HG03354 (cell line): ENCODE results near the gene ETNK2.
"Not testable (repeated sequence)": the region's sequence is repeated elsewhere in the genome, so short reads cannot be mapped to it uniquely, and the experiment has no call there.

ENCODE experiments used
- ATAC-seq: cut with Tn5 transposase; IDR thresholded peaks from one replicate; pipeline ENCODE4 v1.9.1; 2021; ENCODE audit warnings: mild to moderate bottlenecking; ENCODE audit not compliant: unreplicated experiment, poor library complexity, severe bottlenecking

ETNK2 gene

DNA sequence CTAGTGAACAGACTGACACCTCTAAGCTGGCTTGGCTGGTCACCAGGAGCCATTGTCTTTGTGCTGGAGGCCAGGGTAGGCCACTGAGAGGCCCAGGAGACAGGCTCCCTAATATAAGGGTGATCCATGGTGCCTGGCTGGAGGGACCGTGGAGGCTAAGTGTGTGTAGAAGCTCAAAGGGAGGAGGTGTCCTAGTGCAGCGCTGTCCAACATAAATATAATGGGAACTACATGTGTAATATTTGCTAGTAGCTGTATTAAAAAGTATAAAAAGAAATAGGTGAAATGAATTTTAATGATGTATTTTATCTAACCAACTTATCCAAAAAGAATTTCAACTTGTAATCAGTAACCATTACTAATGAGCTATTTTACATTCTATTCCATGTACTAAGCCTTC is 44.0 kb downstream of the ETNK2 start:
- ATAC-seq, result no peak

DNA sequence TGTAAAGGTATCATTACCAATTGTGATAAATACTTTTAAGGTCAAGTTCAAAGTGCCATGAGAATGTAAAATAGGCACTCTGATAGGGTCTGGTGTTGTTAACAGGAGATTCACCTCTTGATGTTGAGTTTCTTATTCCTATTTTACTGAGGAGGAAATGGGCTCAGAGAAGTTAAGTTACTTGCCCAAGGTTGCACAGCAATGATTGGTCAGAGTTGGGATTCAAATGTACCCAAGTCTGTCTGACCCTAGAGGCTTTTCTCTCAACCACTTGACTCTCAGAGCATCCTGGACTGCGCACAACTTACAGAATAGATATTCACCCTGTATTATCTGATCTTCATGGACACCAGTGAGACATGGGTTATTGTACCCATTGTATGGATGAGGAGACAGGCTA is 45.0 kb downstream of the ETNK2 start:
- no peak for ATAC-seq

DNA sequence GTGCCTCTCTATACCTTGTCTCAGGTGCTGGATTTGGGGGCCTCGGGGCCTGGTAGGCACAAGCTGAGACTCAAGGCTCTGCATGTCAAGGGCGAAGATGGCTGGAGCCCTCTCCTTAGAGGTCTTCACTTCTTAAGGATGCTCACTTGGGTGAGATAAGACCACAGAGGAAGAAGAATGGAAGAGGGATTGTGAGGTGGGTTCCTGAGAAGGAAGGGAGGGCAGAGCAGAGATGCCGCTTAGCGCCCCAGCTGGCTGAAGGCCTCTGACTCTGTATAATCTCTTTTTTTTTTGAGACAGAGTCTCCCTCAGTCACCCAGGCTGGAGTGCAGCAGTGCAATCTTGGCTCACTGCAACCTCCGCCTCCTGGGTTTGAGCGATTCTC is 46.7 kb downstream of the ETNK2 start:
- ATAC-seq, result no peak

DNA sequence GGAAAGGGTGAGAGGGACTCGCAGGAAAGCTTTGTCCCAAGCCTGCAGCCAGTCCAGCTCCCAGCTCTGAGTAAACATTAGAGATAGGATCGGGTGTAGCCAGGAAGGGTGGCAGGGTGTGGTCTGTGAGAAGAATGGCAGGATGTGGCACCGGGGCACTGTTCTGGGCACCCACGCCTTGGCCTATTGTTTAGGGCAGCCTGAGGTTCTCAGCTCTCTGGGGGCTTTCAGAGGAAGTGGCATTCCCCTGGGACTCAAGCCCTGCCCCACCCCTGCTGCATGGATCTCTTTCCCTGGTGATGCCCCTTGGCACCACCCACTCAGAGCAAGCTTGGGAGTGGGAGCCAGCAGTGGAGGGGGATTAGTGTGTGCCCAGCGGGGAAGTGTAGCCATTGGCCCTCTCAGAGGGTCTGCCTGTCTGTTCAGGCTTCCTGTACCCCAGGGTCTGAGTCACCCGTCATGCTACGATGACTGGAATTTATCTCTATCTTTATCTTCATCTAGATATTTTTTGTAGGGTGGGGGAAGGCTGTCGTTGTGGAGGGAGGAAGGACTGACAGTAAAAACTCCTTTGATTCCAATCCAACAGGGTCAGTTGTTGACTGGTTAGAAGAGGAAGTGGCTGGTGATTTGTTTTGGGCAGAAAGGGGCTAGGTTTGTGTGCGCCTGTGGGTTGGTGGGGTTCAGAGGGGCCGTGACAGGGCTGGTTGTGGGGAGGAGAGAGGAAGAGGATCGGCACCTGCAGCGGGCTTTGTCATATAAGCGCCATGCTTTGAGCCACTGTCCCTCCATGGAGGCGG is 47.3 kb downstream of the ETNK2 start:
- no peak for ATAC-seq

DNA sequence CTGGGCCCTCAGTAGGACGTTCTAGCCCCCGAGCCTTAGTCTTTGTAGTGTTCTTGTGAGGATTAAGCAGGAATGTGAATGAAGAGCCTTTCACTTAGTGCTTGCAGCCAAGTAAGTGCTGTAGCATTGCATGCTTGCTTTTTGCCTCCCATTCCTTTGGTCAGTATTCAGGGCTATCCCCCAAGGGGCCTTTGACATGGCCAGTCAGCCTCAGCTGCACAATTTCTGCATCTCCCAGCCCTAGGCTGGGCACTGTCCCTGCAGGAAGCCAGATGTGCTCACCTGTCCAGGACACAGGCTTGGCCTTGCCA is 48.5 kb downstream of the ETNK2 start:
- no peak for ATAC-seq

DNA sequence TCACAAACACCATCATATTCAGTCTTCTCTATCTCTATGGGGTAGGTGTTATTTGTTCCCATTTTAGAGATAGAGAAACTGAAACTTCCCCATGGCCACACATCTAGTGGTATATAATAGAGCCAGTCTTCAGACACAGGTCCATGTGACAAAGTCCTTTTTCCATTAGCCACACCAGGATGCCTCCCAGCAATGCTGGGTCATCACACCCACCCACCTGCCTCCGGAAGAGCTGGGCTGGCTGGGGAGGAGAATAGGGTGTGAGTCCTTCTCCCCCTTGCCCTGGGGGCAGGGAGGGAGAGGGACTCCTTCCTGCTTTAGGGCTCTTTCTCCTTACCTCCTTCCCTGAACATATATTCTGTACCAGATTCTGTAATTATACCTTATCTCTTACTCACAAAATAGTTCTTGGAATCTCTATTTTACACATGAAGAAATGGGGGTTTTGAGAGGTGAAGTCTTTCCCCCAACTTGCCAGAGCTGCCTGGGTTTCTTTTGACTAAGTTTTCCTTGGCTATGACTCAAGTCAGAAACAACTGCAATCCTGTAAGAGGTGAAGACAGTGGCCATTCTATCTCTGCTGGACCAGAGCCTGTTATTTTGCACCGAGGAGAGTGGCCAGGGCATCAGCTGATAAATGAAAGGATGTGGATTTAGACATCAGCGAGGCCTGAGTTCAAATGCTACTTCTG is 49.0 kb downstream of the ETNK2 start:
- ATAC-seq, result no peak

DNA sequence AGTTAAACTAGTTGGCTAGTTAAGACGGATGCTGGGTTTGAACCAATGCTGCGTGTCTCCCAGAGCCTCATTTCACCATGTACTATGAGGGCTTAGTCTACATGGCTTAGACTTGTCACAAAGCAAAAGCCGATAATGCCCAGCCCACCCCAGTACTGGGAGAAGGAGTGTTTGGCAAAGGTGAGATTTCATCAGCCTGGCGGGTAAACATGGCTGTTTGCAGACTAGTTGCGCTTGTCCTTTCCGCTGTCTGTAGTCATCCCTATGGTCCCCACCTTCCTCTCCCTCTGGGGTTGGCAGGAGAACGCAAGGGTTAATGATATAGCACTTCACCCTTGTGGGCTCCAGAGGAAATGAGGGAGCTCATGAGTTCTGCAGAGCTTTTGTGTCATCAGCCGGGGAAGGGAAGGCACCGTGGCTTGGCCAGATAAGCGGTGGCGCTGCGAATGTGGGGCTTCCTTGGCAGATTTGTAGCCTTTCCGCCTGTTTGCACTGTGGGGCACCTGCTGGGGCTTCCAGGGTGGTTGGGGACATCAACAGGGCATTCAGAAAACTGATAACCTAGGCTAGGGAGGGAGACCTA is 49.7 kb downstream of the ETNK2 start:
- no peak for ATAC-seq

DNA sequence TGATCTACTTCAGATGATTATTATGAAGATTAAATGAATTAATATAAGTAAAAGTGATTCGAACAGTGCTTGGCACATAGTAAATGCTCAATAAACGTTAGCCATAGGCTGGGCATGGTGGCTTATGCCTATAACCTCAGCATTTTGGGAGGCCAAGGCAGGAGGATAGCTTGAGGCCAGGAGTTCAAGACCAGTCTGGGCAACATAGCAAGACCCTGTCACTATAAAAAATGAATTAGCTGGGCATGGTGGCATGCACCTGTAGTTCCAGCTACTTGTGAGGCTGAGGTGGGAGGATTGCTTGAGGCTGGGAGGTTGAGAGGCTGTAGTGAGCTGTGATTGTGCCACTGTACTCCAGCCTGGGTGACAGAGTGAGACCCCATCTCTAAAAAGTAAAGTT is 52.1 kb downstream of the ETNK2 start:
- not testable (repeated sequence) for ATAC-seq

DNA sequence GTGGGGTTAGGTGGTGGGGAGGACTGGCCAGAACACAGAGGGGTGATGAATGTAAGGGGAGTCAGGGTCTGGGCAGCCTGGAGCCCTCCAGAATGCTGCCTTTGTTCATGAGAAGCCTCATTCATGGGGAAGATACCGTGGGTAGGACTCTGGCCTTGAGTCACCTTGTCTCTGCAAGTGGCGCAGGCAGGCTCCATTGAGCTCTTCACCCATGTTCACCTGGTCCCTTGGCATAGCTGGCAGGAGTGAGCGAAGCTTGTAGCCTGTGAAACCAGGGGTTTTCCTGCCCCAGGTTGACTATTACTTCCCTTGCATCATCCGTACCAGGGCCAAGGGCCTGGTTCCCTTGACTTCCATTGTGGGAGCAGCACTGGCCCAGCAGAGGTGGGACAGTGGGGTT is 53.2 kb downstream of the ETNK2 start:
- ATAC-seq, result no peak

DNA sequence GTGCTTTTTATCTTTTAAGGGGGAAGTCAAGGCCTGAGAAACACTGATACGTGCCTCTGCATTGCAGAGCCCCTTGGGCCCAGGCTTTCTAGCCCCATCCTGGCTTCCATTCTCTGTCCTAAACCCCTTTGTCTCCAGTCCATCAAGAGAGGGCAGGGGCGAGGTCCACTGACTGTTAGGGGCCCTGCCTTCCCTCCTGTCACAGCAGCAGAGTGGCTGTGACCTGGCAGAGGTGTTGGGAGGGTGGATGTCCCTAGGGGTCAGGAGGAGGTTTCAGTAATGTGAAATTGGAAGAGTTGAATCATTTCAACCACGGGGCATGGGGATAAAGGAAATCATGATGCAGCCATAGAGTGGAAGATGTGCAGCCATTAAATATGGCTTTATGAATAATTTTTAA is 54.9 kb downstream of the ETNK2 start:
- ATAC-seq, result no peak

DNA sequence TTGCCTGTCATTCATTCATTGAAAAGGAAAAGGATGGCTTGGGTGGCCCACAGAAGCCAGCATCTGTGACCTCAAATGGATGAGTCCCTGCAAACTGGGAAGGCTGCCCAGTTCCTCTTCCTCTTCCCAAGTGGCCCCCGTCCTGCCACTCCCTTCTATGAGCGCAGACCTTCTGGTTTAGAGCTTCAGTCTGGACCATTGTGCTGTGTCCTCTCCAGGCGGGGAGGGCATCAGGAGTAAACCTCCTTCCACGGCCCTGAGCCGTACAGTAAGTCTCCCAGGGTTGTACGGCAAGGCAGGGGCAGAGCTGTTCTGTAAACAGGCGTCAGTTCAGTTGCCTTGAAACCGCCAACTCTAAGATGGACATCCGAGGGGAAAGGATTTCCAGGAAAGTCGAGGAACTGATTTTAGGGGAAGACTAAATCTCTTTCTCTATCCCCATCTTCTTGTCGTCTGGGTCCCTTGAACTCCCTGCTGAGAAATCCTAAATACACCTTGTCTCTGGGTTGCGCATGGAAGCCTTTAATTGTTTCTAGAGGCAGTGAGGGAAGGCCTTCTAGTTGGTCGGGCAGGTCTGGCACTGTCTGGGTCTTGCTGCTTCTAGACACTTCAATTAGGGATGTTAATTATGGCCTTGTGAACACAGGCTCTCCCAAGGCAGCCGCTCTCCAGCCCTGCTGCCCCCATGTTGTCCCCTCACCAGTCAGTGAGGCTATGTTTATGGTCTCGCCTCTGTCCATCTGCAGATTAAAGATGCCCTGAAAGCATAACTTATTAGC is 56.8 kb downstream of the ETNK2 start:
- ATAC-seq, result no peak

DNA sequence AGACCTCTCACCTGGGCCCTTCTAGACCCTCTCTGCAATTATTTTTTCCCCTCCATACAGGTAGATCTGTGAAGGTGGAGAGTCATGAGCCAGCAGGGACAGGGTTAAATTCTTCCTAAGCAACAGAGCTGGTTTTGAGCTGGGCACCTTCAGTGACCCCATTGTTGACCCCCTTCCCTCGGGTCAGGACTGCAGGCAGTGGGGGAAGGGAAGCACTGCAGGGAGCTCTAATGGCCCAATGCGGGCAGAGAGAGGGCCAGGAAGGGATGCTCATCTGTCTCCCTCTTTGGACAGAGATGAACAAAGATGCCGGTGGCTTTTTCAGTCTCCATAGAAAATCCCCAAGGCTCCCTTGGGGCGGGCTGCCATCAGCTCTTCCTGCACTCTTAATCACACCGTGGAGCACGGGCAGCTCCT is 57.5 kb downstream of the ETNK2 start:
- no peak for ATAC-seq

DNA sequence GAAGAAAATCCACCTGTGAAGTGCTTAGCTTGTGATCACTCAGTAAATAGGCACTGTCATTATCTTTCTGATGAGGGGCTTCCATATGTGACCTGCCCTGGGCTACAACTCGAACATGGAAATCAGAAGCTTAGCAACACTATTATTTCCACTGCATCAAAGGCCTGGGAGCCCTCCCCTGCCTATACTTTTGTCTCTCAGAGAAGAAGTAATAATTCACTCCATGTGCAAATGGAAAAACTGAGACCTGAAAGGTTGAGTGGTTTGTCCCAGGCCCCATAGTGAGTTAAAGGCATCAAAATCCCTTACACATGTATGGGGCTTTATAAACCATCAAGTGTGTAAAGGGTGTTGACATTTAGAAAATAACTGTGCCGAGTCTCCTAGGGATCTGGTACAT is 58.1 kb downstream of the ETNK2 start:
- no peak for ATAC-seq

DNA sequence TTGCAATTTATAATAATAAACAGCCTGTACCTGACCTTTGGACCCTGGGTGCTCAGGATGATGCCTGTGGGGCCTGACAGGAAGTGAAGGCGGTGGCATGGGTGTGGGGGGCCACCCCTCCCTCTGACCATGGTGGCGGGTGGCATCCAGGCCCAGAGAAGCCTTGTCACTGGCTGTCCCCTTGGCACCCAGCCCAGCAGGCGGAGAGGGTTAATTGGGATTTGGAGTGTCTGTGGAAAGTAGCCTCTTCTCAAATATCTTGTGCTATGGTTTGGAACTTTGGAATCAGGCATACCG is 58.5 kb downstream of the ETNK2 start:
- ATAC-seq, result no peak

DNA sequence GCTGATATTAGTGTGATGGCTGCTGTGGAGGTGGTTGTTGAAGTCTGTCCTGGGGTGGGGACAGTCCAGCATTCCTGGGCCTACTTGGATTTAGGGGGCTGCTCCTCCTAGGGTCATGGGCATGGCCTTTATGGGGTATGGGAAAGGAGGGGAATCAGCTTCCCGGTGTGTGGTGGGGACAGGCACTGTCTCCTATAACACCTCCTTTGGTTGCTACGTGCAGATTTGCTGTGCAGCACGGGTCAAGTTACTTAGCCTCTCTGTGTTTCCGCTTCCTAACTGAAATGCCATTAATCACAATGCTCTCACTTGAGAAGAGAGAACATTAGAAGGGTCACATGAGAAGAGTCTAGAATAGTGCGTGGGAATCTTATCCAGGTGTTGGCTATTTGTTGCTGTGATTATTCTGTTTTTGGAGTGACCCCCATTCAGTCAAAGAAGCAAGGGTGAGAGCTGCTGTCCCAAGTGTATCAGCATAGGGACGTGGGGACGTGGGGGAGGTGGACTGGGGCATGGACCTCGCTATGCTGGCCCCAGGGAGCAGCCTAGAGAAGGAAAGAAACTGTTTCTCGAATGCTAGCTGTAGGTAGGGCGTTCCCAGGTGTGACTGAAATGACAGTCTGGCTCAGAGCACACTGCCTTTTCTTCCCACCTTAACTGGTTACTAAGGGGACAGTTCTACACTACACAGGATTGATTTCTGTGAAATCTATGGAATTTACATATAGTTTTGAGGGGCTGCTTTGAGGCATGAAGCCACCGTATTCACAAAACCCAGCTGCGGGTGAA is 59.0 kb downstream of the ETNK2 start:
- no peak for ATAC-seq

DNA sequence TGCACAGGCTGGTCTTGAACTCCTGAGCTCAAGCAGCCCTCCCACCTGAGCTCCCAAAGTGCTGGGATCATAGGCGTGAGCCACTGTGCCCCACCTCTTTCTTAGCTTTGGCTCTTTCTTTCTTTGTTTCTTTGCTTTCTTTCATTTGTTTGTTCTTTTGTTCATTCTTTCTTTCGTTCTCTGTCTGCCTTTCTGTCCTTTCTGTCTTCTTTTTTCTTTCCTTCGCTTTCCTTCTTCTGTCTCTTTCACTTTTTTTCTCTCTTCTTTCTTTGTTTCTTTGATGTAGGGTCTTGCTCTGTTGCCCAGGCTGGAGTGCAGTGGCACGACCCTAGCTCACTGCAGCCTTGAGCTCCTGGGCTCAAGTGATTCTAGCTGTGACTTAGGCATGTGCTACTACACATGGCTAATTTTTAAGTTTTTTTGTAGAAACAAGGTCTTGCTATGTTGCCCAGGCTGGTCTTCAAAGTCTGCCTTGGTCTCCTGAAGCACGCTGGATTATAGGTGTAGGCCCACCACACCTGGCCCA is 60.0 kb downstream of the ETNK2 start:
- no peak for ATAC-seq

DNA sequence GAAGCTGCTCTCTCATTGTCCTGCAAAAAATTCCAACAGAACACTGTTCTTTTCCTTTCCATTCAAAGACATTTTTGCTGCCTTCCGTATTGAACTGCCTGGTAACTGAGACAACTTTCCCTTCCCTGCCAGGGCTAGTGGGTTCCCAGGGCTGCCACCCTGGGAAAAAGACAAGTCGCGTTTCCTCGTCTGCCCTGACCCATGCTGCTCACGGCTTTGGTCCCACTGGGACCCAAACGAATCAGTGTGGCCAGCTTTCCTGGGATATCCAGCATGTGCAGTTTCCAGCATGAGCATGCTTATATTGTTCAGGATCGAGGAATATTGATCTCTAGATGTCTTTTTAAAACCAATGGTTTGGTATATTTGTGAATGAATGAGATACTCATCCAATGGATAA is 60.8 kb downstream of the ETNK2 start:
- ATAC-seq, result no peak

DNA sequence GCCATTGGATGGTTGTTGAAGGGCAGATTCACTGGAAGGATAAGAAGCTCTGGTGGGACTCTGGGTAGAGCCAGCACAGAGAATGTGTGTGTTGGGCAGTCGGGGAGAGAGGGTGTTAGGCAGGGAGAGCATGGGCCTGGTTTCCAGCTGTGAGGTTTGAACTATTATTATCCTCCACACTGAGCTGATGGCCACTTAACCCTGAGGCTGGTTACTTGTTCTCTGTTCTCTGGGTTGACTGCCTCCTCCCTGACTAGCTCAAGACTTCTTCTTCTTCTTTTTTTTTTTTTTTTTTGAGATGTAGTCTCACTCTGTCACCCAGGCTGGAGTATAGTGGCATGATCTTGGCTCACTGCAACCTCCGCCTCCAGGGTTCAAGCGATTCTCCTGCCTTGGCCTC is 61.7 kb downstream of the ETNK2 start:
- not testable (repeated sequence) for ATAC-seq

DNA sequence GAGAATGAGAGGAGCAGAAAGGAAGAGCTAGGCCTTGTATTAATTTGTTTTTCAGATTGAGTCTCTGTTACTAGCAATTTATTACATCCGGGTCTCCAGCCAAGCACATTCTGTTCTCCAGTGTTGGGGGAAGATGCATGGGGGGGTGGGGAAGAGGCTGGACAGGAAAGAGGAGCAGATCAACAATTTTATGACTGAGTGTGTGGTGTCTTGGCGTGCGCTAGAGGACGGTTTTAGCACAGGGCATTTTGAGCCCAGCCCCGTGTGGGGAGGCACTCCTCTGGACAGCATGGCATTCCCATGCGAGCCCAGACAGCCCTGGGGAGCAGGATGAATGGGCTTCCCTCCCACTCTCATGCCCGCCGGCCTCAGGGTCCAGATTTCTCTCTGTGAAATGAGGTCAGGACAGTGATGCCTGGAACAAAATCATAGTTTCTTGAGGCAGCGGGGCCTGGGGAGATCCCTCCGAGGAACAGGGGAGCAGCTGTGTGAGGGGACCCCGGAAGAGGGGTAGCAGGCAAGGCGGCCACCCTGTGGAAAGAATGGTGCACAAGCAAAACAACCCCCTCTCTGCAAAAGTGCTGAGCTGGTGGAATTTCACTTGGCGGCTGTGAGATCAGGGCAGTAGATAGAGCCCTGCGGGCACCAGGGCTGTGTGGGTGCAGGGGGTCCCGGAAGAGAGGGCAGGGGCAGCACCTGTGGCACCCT is 62.6 kb downstream of the ETNK2 start:
- ATAC-seq, result no peak
